ENCODE results near the gene ERBB4. TPM values are rescaled to one million over a fixed set of nuclear protein-coding genes. Genes with fewer than 3 reads are reported as not detected.

The ERBB4 gene
- total and polyA plus RNA-seq, 2 of the 8 experiments (the other 6 are each of a cell fraction or from before 2014, with no cell fraction given), result 0.34 to 1.3 TPM

- CTCF ChIA-PET (ENCODE audit: partially characterized antibody), result interaction anchor here (0.6 to 1.7 kb wide), 2 partner anchors 9 to 18 kb away, joined by 3 to 6 read pairs; no protein-coding TSS in a partner anchor
Measured at GRCh38 chr2:211789982-211790381, 748.6 kb downstream of the ERBB4 start.

More at GRCh38 chr2:211789982-211790381, 748.6 kb downstream of the ERBB4 start:
- H3K18ac ChIP-seq (ENCODE audit: extremely low read depth, low read length), result no peak overlapping the region
- H4K91ac ChIP-seq (replicated peaks; ENCODE audit: insufficient read length, low read length), result no peak overlapping the region
- no peak overlapping the region for H3K27ac ChIP-seq (ENCODE audit: low read depth, low read length)
- H3K14ac ChIP-seq (ENCODE audit: insufficient read length), result no peak overlapping the region
- H3K27me3 ChIP-seq (replicated peaks in 1 of 4; ENCODE audit: control insufficient read depth in 3 of 4, extremely low read depth in 1 of 4, insufficient read depth in 3 of 4, low read length in 3 of 4), result no peaks in the 10 kb centered on the region
- no peaks in the 10 kb centered on the region for H3K79me2 ChIP-seq (ENCODE audit: control insufficient read depth in 1 of 2, insufficient read depth in 2 of 2, low read length in 2 of 2)
- no peak overlapping the region for H2BK120ac ChIP-seq (replicated peaks; ENCODE audit: low read depth, low read length)
- no peak overlapping the region for H3K4me2 ChIP-seq (ENCODE audit: insufficient read depth in 1 of 2, low read depth in 2 of 2, low read length in 2 of 2)
- no peaks in the 10 kb centered on the region for H3K9me3 ChIP-seq (ENCODE audit: insufficient read depth in 2 of 2, low read depth in 1 of 2, low read length in 1 of 2)
- H2AFZ ChIP-seq (ENCODE audit: low read length), result no peak overlapping the region
- no peak for TF ChIP-seq RFX5 (IDR thresholded peaks at IDR 0.05; ENCODE audit: borderline replicate concordance, low read depth, low read length)
- FAIRE-seq (no peak), DNase-seq (ENCODE audit: low read depth in 1 of 2, low spot score in 2 of 2) (no peak)
- H3K36me3 ChIP-seq (ENCODE audit: control insufficient read depth in 2 of 4, insufficient read depth in 4 of 4, low read length in 3 of 4), result no peaks in the 10 kb centered on the region
- no peak overlapping the region for H4K5ac ChIP-seq (ENCODE audit: insufficient read length, low read depth, low read length)
- no peak overlapping the region for H2BK12ac ChIP-seq (ENCODE audit: low read depth, low read length)
- no peaks in the 10 kb centered on the region for H3K23me2 ChIP-seq (ENCODE audit: low read depth, low read length)
- H3K4me1 ChIP-seq (replicated peaks in 1 of 4; ENCODE audit: control insufficient read depth in 3 of 4, insufficient read depth in 4 of 4, low read length in 3 of 4), result no peaks in the 10 kb centered on the region
- H2AK5ac ChIP-seq (ENCODE audit: low read depth, low read length), result no peak overlapping the region
- no peak overlapping the region for H2BK5ac ChIP-seq (ENCODE audit: low read depth, low read length)
- H4K20me1 ChIP-seq (replicated peaks in 1 of 2; ENCODE audit: control insufficient read depth in 1 of 2, insufficient read depth in 2 of 2, low read length in 2 of 2), result no peaks in the 10 kb centered on the region
- no peaks in the 10 kb centered on the region for H3K79me1 ChIP-seq (ENCODE audit: low read depth, low read length)
- H3K56ac ChIP-seq (replicated peaks; ENCODE audit: insufficient read length, low read depth, low read length), result no peak overlapping the region
- 76% methylated on average over 4 of the region's 4 CpGs; no CpG with 5 or more reads in 1 of the 2 experiments for WGBS, 2 experiments (ENCODE audit: extremely low coverage in 1 of 2, insufficient coverage in 1 of 2, insufficient read length in 1 of 2, insufficient replicate concordance in 2 of 2, low coverage in 1 of 2, low lambda C conversion rate in 2 of 2, missing lambda C conversion rate in 1 of 2)
- no peak overlapping the region for H3K23ac ChIP-seq (ENCODE audit: insufficient read length)
- H4K8ac ChIP-seq (ENCODE audit: extremely low read depth, insufficient read depth, low read length), result no peak overlapping the region
- H2BK15ac ChIP-seq (ENCODE audit: low read length), result no peak overlapping the region
- no peak overlapping the region for H2BK20ac ChIP-seq (ENCODE audit: low read length)
- POLR2A ChIA-PET (ENCODE audit: partially characterized antibody), result no interaction called here
- H3K4ac ChIP-seq (replicated peaks; ENCODE audit: insufficient read length, low read depth, low read length), result no peak overlapping the region
- H3K4me3 ChIP-seq (ENCODE audit: extremely low read depth in 1 of 4, insufficient read depth in 2 of 4, low read depth in 3 of 4, low read length in 4 of 4), result no peak overlapping the region
- no peak overlapping the region for H3K9ac ChIP-seq (replicated peaks in 1 of 4; ENCODE audit: extremely low read depth in 1 of 4, low read depth in 3 of 4, low read length in 3 of 4)
